K562 (cell line): ENCODE measurements around the gene RAD51AP1. TPM values are rescaled to one million over a fixed set of nuclear protein-coding genes. Genes with fewer than 3 reads are reported as not detected.

ENCODE experiments used
- DPF2 ChIP-seq: fragments of 450-650 bp; IDR thresholded peaks from 2 replicates; pipeline ENCODE4 v1.6.1; 2016
- ELK1 ChIP-seq: sonication (generic); formaldehyde crosslinking; IDR thresholded peaks from 2 replicates; pipeline ENCODE4 v1.8.1; 2022; ENCODE audit warnings: missing genetic modification reagents
- HLTF ChIP-seq: fragments of 450-650 bp; IDR thresholded peaks from 2 replicates; pipeline ENCODE4 v1.6.1; 2016
- HSF4 ChIP-seq: fragments of 250-450 bp; sonication (Bioruptor Pico); IDR thresholded peaks from 2 replicates; pipeline ENCODE4 v2.1.2; 2022; ENCODE audit warnings: mild to moderate bottlenecking, moderate library complexity, borderline replicate concordance
- KDM1A ChIP-seq, 2 experiments: fragments of 450-650 bp; IDR thresholded peaks; 2 replicates each; pipeline ENCODE4 v1.6.1; 2016; ENCODE audit warnings: mild to moderate bottlenecking in 2 of 2
- NCOR1 ChIP-seq: fragments of 450-650 bp; IDR thresholded peaks from 2 replicates; pipeline ENCODE4 v1.6.1; 2016; ENCODE audit warnings: mild to moderate bottlenecking, moderate library complexity
- RCOR1 ChIP-seq, 2 experiments: IDR thresholded peaks; 2 replicates each; pipeline ENCODE4 v1.6.1; 2012; ENCODE audit warnings: low read depth in 2 of 2, low read length in 2 of 2, borderline replicate concordance in 1 of 2, improper control_type of control experiment in 1 of 2
- SMARCE1 ChIP-seq: fragments of 450-650 bp; IDR thresholded peaks from 2 replicates; pipeline ENCODE4 v1.7.1; 2016; ENCODE audit warnings: mild to moderate bottlenecking
- SRSF3 ChIP-seq: fragments of 200-400 bp; formaldehyde crosslinking; IDR thresholded peaks from 2 replicates; pipeline ENCODE4 v1.6.1; 2016; ENCODE audit warnings: mild to moderate bottlenecking, low read length, moderate library complexity; ENCODE audit not compliant: insufficient read depth
- TAF15 ChIP-seq: fragments of 200-400 bp; formaldehyde crosslinking; IDR thresholded peaks from 2 replicates; pipeline ENCODE4 v1.6.1; 2017; ENCODE audit warnings: mild to moderate bottlenecking, low read depth, low read length, moderate library complexity
- TAL1 ChIP-seq: fragments of 450-650 bp; IDR thresholded peaks from 2 replicates; pipeline ENCODE4 v1.6.1; 2016; ENCODE audit warnings: mild to moderate bottlenecking
- TBL1XR1 ChIP-seq, 2 experiments: IDR thresholded peaks; 2 replicates each; pipeline ENCODE4 v1.6.1; 2012; ENCODE audit warnings: improper control_type of control experiment in 2 of 2, low read length in 2 of 2, mild to moderate bottlenecking in 1 of 2
- THRA ChIP-seq: fragments of 450-650 bp; IDR thresholded peaks from 2 replicates; pipeline ENCODE4 v1.6.1; 2017; ENCODE audit warnings: mild to moderate bottlenecking, moderate library complexity
- WHSC1 ChIP-seq: IDR thresholded peaks from one replicate; pipeline ENCODE4 v1.6.1; 2012; ENCODE audit warnings: low read length, control low read depth, inconsistent platforms
- ZBTB11 ChIP-seq, 3 experiments: fragments of 200-800 bp in 1 of 3; fragments of 250-450 bp in 1 of 3; fragments of 450-650 bp in 1 of 3; sonication (Bioruptor Pico) in 1 of 3; sonication (Bioruptor generic) in 1 of 3; formaldehyde crosslinking in 1 of 3; IDR thresholded peaks; 2 replicates each; pipeline versions ENCODE4 v1.6.1 to v1.8.0; 2016 to 2022; ENCODE audit warnings: mild to moderate bottlenecking in 2 of 3, missing genetic modification characterization in 2 of 3, missing compliant biosample characterization in 1 of 3, moderate library complexity in 1 of 3
- ZEB2 ChIP-seq: fragments of 450-650 bp; IDR thresholded peaks from 2 replicates; pipeline ENCODE4 v1.6.1; 2016
- ZFPM2 ChIP-seq: fragments of 250-450 bp; sonication (Bioruptor Pico); IDR thresholded peaks from 2 replicates; pipeline ENCODE4 v1.5.1; 2022; ENCODE audit warnings: mild to moderate bottlenecking
- ZFX ChIP-seq: sonication (generic); formaldehyde crosslinking; IDR thresholded peaks from 2 replicates; pipeline ENCODE4 v1.8.0; 2022; ENCODE audit warnings: mild to moderate bottlenecking, missing genetic modification reagents, moderate library complexity
- ZNF398 ChIP-seq: fragments of 250-450 bp; sonication (Bioruptor Pico); IDR thresholded peaks from 2 replicates; pipeline ENCODE4 v1.8.0; 2021; ENCODE audit warnings: moderate library complexity, mild to moderate bottlenecking, inconsistent platforms
- ZNF778 ChIP-seq: fragments of 450-650 bp; formaldehyde crosslinking; IDR thresholded peaks from 2 replicates; pipeline ENCODE4 v1.4.0; 2020; ENCODE audit warnings: mild to moderate bottlenecking, moderate library complexity
- polyA plus RNA-seq, 8 experiments: library from polyadenylated mRNA; depleted of rRNA in 4 of 8; stranded (reverse) in 5 of 8; unstranded in 3 of 8; fragments of >200 nt; fragmentation: Nextera tagmentation in 2 of 8; fragmentation: Illumina TruSeq in 1 of 8; extraction: Ambion mirVana in 2 of 8; extraction: Trizol in 1 of 8; gene quantifications; 2 replicates each; pipeline versions ENCODE4 v1.2.1 to v1.2.3, GENCODE V29; 2011 to 2014; ENCODE audit warnings: inconsistent platforms in 1 of 8, missing spikeins in 1 of 8
- total RNA-seq, 7 experiments: library from RNA; depleted of rRNA in 6 of 7; stranded (reverse); fragments of >200 nt in 6 of 7; fragmentation: Illumina TruSeq in 2 of 7; extraction: Trizol in 2 of 7; gene quantifications; 2 replicates each; pipeline versions ENCODE4 v1.2.1 to v1.2.3, GENCODE V29; 2011 to 2021; ENCODE audit warnings: low replicate concordance in 1 of 7

RAD51AP1 gene
- total and polyA plus RNA-seq, 9 of the 15 experiments (the other 6 are each of a cell fraction or from before 2014, with no cell fraction given): 43.8 to 111 (median 89.1) TPM

- TF ChIP-seq ZNF778 (CRISPR knock-in tag): no peak
- 0 out of 4 replicates have a peak, but pooled peaks of 1 of the 2 experiments have one; percentile 35 for TF ChIP-seq TBL1XR1 (IDR thresholded peaks at IDR 0.05; ENCODE audit: low read length in 2 of 2)
- TF ChIP-seq DPF2: peak; percentile 54; the same call in 1 of the 2 replicates
- TF ChIP-seq HLTF: no peak
- peak; percentile 76 for TF ChIP-seq TAL1
- peak; percentile 77 for TF ChIP-seq NCOR1
- no peak for TF ChIP-seq ZNF398 (CRISPR knock-in tag)
- TF ChIP-seq KDM1A (IDR thresholded peaks at IDR 0.05): peak; percentile 37 to 41; a peak in 1 of 4 replicates
- peak; percentile 44; the same call in 1 of the 2 replicates for TF ChIP-seq SMARCE1
- TF ChIP-seq RCOR1 (IDR thresholded peaks at IDR 0.05; ENCODE audit: borderline replicate concordance in 1 of 2, low read depth in 2 of 2, low read length in 2 of 2): peak in 1 of 2 experiments; percentile 62; a peak in 1 of 4 replicates
- TF ChIP-seq ZBTB11 (CRISPR knock-in tag; IDR thresholded peaks at IDR 0.05): no peak
- no peak for TF ChIP-seq HSF4 (CRISPR knock-in tag)
- TF ChIP-seq TAF15: no peak
- no peak for TF ChIP-seq ZFX
- no peak for TF ChIP-seq SRSF3
- TF ChIP-seq ZEB2: no peak
- TF ChIP-seq ZFPM2 (CRISPR knock-in tag): no peak
- no peak for TF ChIP-seq WHSC1
- TF ChIP-seq THRA: no peak
- TF ChIP-seq ELK1 (CRISPR knock-in tag): no peak
These were observed 34.0 kb downstream of the RAD51AP1 start (continued) for GRCh38 chr12:4572680-4573079.
